Measurements from ENCODE around the gene FGFR3.

Gene FGFR3

GRCh38 chr4:1806223-1806564, 13.1 kb downstream of the FGFR3 start:
- H2BK15ac ChIP-seq (ENCODE audit: low read depth, poor library complexity, severe bottlenecking): no peak overlapping the region
- H3K9ac ChIP-seq (ENCODE audit: low read length): no peak overlapping the region
- WGBS: 92% methylated on average over 11 of the region's 11 CpGs
- H3K4me2 ChIP-seq (ENCODE audit: low read length, poor library complexity, severe bottlenecking): no peak overlapping the region
- no peak overlapping the region for H3K4ac ChIP-seq (ENCODE audit: low read depth in 1 of 2, low read length in 2 of 2)
- H2AFZ ChIP-seq (ENCODE audit: low read depth, low read length): no peak overlapping the region
- H2BK120ac ChIP-seq (ENCODE audit: low read depth, low read length): no peak overlapping the region
- no peak overlapping the region for H3K4me3 ChIP-seq (ENCODE audit: insufficient read depth in 1 of 2, low read depth in 1 of 2, low read length in 2 of 2)
- H3K79me1 ChIP-seq (replicated peaks; ENCODE audit: low read length, poor library complexity, severe bottlenecking): peaks cover 5% of the 10 kb centered on the region
- H4K91ac ChIP-seq (ENCODE audit: low read length): no peak overlapping the region
- peaks cover 0 to 26% of the 10 kb centered on the region in 2 experiments for H3K27me3 ChIP-seq (ENCODE audit: control insufficient read depth in 1 of 2, insufficient read depth in 1 of 2, low read length in 2 of 2)
- H3K27ac ChIP-seq (ENCODE audit: low read length, poor library complexity, severe bottlenecking): no peak overlapping the region
- no peak overlapping the region for H4K8ac ChIP-seq (ENCODE audit: low read length)
- peaks cover 2% of the 10 kb centered on the region for H3K4me1 ChIP-seq (ENCODE audit: control insufficient read depth, insufficient read depth, low read depth, low read length)
- no peak overlapping the region for H2BK12ac ChIP-seq (ENCODE audit: low read length in 2 of 2)
- H3K36me3 ChIP-seq (ENCODE audit: control insufficient read depth in 1 of 2, insufficient read depth in 2 of 2, low read depth in 1 of 2, low read length in 2 of 2): peaks cover 4 to 19% of the 10 kb centered on the region in 2 experiments
- H2AK5ac ChIP-seq (ENCODE audit: low read length, severe bottlenecking): no peak overlapping the region
- H3K14ac ChIP-seq (ENCODE audit: low read length in 2 of 2): no peak overlapping the region
- no peak overlapping the region for H3K23ac ChIP-seq (ENCODE audit: low read length in 2 of 2)
- no peak for DNase-seq
- no peak overlapping the region for H2BK5ac ChIP-seq (ENCODE audit: low read depth, low read length, poor library complexity, severe bottlenecking)
- no peak overlapping the region for H3K18ac ChIP-seq (ENCODE audit: low read depth in 1 of 2, low read length in 2 of 2)
- no peaks in the 10 kb centered on the region for H3K9me3 ChIP-seq (ENCODE audit: control insufficient read depth, low read length)

GRCh38 chr4:1806596-1807331, 13.7 kb downstream of the FGFR3 start:
- no peak overlapping the region for H2AFZ ChIP-seq (ENCODE audit: low read depth, low read length)
- no peak overlapping the region for H3K4me3 ChIP-seq (ENCODE audit: insufficient read depth in 1 of 2, low read depth in 1 of 2, low read length in 2 of 2)
- H3K14ac ChIP-seq (ENCODE audit: low read length in 2 of 2): no peak overlapping the region
- H3K36me3 ChIP-seq (ENCODE audit: control insufficient read depth in 1 of 2, insufficient read depth in 2 of 2, low read depth in 1 of 2, low read length in 2 of 2): peaks cover 4 to 24% of the 10 kb centered on the region in 2 experiments
- H4K8ac ChIP-seq (ENCODE audit: low read length): no peak overlapping the region
- H2BK12ac ChIP-seq (ENCODE audit: low read length in 2 of 2): no peak overlapping the region
- no peak overlapping the region for H2BK120ac ChIP-seq (ENCODE audit: low read depth, low read length)
- peaks cover 0 to 26% of the 10 kb centered on the region in 2 experiments for H3K27me3 ChIP-seq (ENCODE audit: control insufficient read depth in 1 of 2, insufficient read depth in 1 of 2, low read length in 2 of 2)
- peaks cover 2% of the 10 kb centered on the region for H3K4me1 ChIP-seq (ENCODE audit: control insufficient read depth, insufficient read depth, low read depth, low read length)
- H2BK5ac ChIP-seq (ENCODE audit: low read depth, low read length, poor library complexity, severe bottlenecking): no peak overlapping the region
- H3K9ac ChIP-seq (ENCODE audit: low read length): no peak overlapping the region
- H4K91ac ChIP-seq (ENCODE audit: low read length): no peak overlapping the region
- H2AK5ac ChIP-seq (ENCODE audit: low read length, severe bottlenecking): no peak overlapping the region
- H3K27ac ChIP-seq (ENCODE audit: low read length, poor library complexity, severe bottlenecking): no peak overlapping the region
- 94% methylated on average over 41 of the region's 41 CpGs for WGBS
- H2BK15ac ChIP-seq (ENCODE audit: low read depth, poor library complexity, severe bottlenecking): peak overlapping the region; percentile 4
- H3K4me2 ChIP-seq (ENCODE audit: low read length, poor library complexity, severe bottlenecking): no peak overlapping the region
- DNase-seq: no peak
- no peak overlapping the region for H3K4ac ChIP-seq (ENCODE audit: low read depth in 1 of 2, low read length in 2 of 2)
- no peak overlapping the region for H3K23ac ChIP-seq (ENCODE audit: low read length in 2 of 2)
- H3K18ac ChIP-seq (ENCODE audit: low read depth in 1 of 2, low read length in 2 of 2): no peak overlapping the region
- peaks cover 5% of the 10 kb centered on the region for H3K79me1 ChIP-seq (replicated peaks; ENCODE audit: low read length, poor library complexity, severe bottlenecking)
- no peaks in the 10 kb centered on the region for H3K9me3 ChIP-seq (ENCODE audit: control insufficient read depth, low read length)

- peaks cover 4 to 24% of the 10 kb centered on the region in 2 experiments for H3K36me3 ChIP-seq (ENCODE audit: control insufficient read depth in 1 of 2, insufficient read depth in 2 of 2, low read depth in 1 of 2, low read length in 2 of 2)
- H3K9me3 ChIP-seq (ENCODE audit: control insufficient read depth, low read length): no peaks in the 10 kb centered on the region
- H3K4me2 ChIP-seq (ENCODE audit: low read length, poor library complexity, severe bottlenecking): no peak overlapping the region
- H2BK12ac ChIP-seq (ENCODE audit: low read length in 2 of 2): no peak overlapping the region
- peak; percentile 15 for DNase-seq
- no peak overlapping the region for H2BK5ac ChIP-seq (ENCODE audit: low read depth, low read length, poor library complexity, severe bottlenecking)
- H4K8ac ChIP-seq (ENCODE audit: low read length): no peak overlapping the region
- H3K27ac ChIP-seq (ENCODE audit: low read length, poor library complexity, severe bottlenecking): no peak overlapping the region
- H3K79me1 ChIP-seq (replicated peaks; ENCODE audit: low read length, poor library complexity, severe bottlenecking): peaks cover 5% of the 10 kb centered on the region
- H2BK15ac ChIP-seq (ENCODE audit: low read depth, poor library complexity, severe bottlenecking): no peak overlapping the region
- no peak overlapping the region for H3K4me3 ChIP-seq (ENCODE audit: insufficient read depth in 1 of 2, low read depth in 1 of 2, low read length in 2 of 2)
- no peak overlapping the region for H3K9ac ChIP-seq (ENCODE audit: low read length)
- H3K27me3 ChIP-seq (ENCODE audit: control insufficient read depth in 1 of 2, insufficient read depth in 1 of 2, low read length in 2 of 2): peaks cover 0 to 21% of the 10 kb centered on the region in 2 experiments
- no peak overlapping the region for H2AFZ ChIP-seq (ENCODE audit: low read depth, low read length)
- no peak overlapping the region for H2BK120ac ChIP-seq (ENCODE audit: low read depth, low read length)
- H2AK5ac ChIP-seq (ENCODE audit: low read length, severe bottlenecking): no peak overlapping the region
- no peak overlapping the region for H4K91ac ChIP-seq (ENCODE audit: low read length)
- H3K4ac ChIP-seq (ENCODE audit: low read depth in 1 of 2, low read length in 2 of 2): no peak overlapping the region
- WGBS: 88% methylated on average over 16 of the region's 16 CpGs
- peaks cover 2% of the 10 kb centered on the region for H3K4me1 ChIP-seq (ENCODE audit: control insufficient read depth, insufficient read depth, low read depth, low read length)
- H3K23ac ChIP-seq (ENCODE audit: low read length in 2 of 2): no peak overlapping the region
- H3K14ac ChIP-seq (ENCODE audit: low read length in 2 of 2): no peak overlapping the region
- no peak overlapping the region for H3K18ac ChIP-seq (ENCODE audit: low read depth in 1 of 2, low read length in 2 of 2)
Observed at GRCh38 chr4:1807332-1807777, 14.3 kb downstream of the FGFR3 start.

GRCh38 chr4:1808396-1808795, 15.3 kb downstream of the FGFR3 start:
- Histone ChIP-seq H2BK15ac (ENCODE audit: low read depth, poor library complexity, severe bottlenecking) (no peak overlapping the region), H3K9me3 (ENCODE audit: control insufficient read depth, low read length) (no peaks in the 10 kb centered on the region), H2BK5ac (ENCODE audit: low read depth, low read length, poor library complexity, severe bottlenecking) (no peak overlapping the region), H3K14ac (ENCODE audit: low read length in 2 of 2) (no peak overlapping the region), H4K8ac (ENCODE audit: low read length) (no peak overlapping the region), H3K27ac (ENCODE audit: low read length, poor library complexity, severe bottlenecking) (no peak overlapping the region), H3K4me1 (ENCODE audit: control insufficient read depth, insufficient read depth, low read depth, low read length) (peaks cover 2% of the 10 kb centered on the region), H2BK120ac (ENCODE audit: low read depth, low read length) (no peak overlapping the region), H3K4me3 (ENCODE audit: insufficient read depth in 1 of 2, low read depth in 1 of 2, low read length in 2 of 2) (no peak overlapping the region), H4K91ac (ENCODE audit: low read length) (no peak overlapping the region), H3K23ac (ENCODE audit: low read length in 2 of 2) (no peak overlapping the region), H3K18ac (ENCODE audit: low read depth in 1 of 2, low read length in 2 of 2) (no peak overlapping the region), H3K27me3 (ENCODE audit: control insufficient read depth in 1 of 2, insufficient read depth in 1 of 2, low read length in 2 of 2) (peaks cover 0 to 13% of the 10 kb centered on the region in 2 experiments), H2AFZ (ENCODE audit: low read depth, low read length) (no peak overlapping the region), H3K9ac (ENCODE audit: low read length) (no peak overlapping the region), H2BK12ac (ENCODE audit: low read length in 2 of 2) (no peak overlapping the region), H3K4me2 (ENCODE audit: low read length, poor library complexity, severe bottlenecking) (no peak overlapping the region), H3K4ac (ENCODE audit: low read depth in 1 of 2, low read length in 2 of 2) (no peak overlapping the region), H3K36me3 (ENCODE audit: control insufficient read depth in 1 of 2, insufficient read depth in 2 of 2, low read depth in 1 of 2, low read length in 2 of 2) (peaks cover 13 to 32% of the 10 kb centered on the region in 2 experiments), H3K79me1 (replicated peaks; ENCODE audit: low read length, poor library complexity, severe bottlenecking) (peaks cover 5% of the 10 kb centered on the region), H2AK5ac (ENCODE audit: low read length, severe bottlenecking) (no peak overlapping the region)
- WGBS: 82% methylated on average over 3 of the region's 6 CpGs
- DNase-seq: no peak
